Skeletal muscle tissue (tissue), 4 donors: ENCODE data around the gene CNOT6L. TPM values are rescaled to one million over a fixed set of nuclear protein-coding genes. Genes with fewer than 3 reads are reported as not detected.
A peak's percentile ranks its signal among the peaks of the same experiment; 100 is the strongest.
"Not testable (repeated sequence)": the region's sequence is repeated elsewhere in the genome, so short reads cannot be mapped to it uniquely, and the experiment has no call there.

ENCODE experiments used
- H3K27ac ChIP-seq: one replicate; pipeline ENCODE4 v1.7.0; 2013; ENCODE audit warnings: mild to moderate bottlenecking, low read depth, low read length, inconsistent platforms
- H3K27me3 ChIP-seq, 3 donors: one replicate each; pipeline ENCODE4 v1.7.0; 2013; ENCODE audit warnings: low read length in 3 of 3; ENCODE audit not compliant: control insufficient read depth in 3 of 3, insufficient read depth in 3 of 3
- H3K36me3 ChIP-seq, 3 donors: one replicate each; pipeline ENCODE4 v1.7.0; 2013; ENCODE audit warnings: low read length in 3 of 3; ENCODE audit not compliant: control insufficient read depth in 3 of 3, insufficient read depth in 3 of 3
- H3K4me1 ChIP-seq, 3 donors: one replicate each; pipeline ENCODE4 v1.7.0; 2013; ENCODE audit warnings: low read length in 3 of 3, mild to moderate bottlenecking in 3 of 3; ENCODE audit not compliant: control insufficient read depth in 3 of 3, insufficient read depth in 3 of 3
- H3K4me3 ChIP-seq, 3 donors: one replicate each; pipeline ENCODE4 v1.7.0; 2013; ENCODE audit warnings: low read length in 3 of 3
- H3K9ac ChIP-seq, 3 donors: one replicate each; pipeline ENCODE4 v1.7.0; 2013; ENCODE audit warnings: low read length in 3 of 3, mild to moderate bottlenecking in 3 of 3, moderate library complexity in 2 of 3, low read depth in 1 of 3
- H3K9me3 ChIP-seq, 3 donors: one replicate each; pipeline ENCODE4 v1.7.0; 2013; ENCODE audit warnings: low read length in 3 of 3; ENCODE audit not compliant: control insufficient read depth in 3 of 3
- total RNA-seq: library from RNA; depleted of rRNA; stranded (reverse); fragments of >200 nt; gene quantifications from one replicate; pipeline ENCODE4 v1.2.3, GENCODE V29; 2014
- donor health status: Osteomylitis.

Gene CNOT6L
- 31.3 TPM for total RNA-seq

DNA sequence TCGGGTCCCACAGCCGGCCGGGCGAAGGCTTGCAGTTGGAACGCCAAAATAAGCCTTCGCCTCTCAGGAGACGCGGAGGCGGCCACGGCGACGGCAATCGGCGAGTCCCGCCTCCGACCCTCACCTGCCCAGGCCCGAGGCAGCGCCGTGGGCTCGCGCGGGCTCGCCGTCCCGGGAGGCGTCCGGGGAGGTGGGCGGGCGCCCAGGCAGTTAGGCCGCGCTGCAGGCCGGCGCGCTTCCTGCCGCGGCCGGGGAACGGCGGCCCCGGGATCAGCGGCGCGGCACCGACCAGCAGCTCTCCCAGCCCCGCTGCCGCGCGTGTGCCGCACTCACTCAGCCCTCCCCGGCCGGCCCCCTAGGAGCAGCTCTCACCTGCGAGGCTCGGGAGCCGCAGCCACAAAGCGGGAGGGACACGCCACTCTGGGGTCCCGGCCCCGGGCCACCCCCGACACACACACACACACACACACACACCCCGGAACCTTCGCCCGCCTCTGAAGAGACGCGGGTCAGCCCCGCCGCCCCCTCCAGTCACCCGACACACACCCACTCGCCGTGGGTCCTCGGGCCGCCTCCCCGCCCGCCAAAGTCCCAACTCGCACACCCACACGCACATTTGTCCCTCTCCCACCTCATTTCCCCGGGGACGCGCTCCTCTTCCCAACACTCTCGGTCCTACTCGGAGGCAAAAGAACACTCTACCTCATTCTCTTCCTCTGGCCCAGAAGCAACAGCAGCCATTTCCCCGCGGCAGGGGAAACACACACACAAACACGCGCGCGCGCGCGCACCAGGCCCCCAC lies at the start of gene CNOT6L:
CNOT6L (minus strand) TSS at position 767 of the 802 bp plus-strand sequence; CDS start at position 707, 60 bp downstream.
- H3K4me1 ChIP-seq: peaks cover 22 to 37% (median 36%) of the 10 kb centered on the region in 3 donors
- H3K27ac ChIP-seq: peak within 1 kb of the TSS; percentile 97
- H3K9me3 ChIP-seq: no peaks in the 10 kb centered on the region
- H3K4me3 ChIP-seq: peak within 1 kb of the TSS; percentile 88 to 94 (median 91)
- H3K9ac ChIP-seq: peak within 1 kb of the TSS; percentile 95 to 98 (median 97)
- no peaks in the 10 kb centered on the region for H3K27me3 ChIP-seq
- H3K36me3 ChIP-seq: no peaks in the 10 kb centered on the region

- H3K9me3 ChIP-seq: no peaks in the 10 kb centered on the region
- no peak overlapping the region for H3K9ac ChIP-seq
- H3K27ac ChIP-seq: no peak overlapping the region
- peaks cover 0 to 21% (median 7%) of the 10 kb centered on the region in 3 donors for H3K4me1 ChIP-seq
- H3K27me3 ChIP-seq: no peaks in the 10 kb centered on the region
- no peak overlapping the region for H3K4me3 ChIP-seq
- H3K36me3 ChIP-seq: peaks cover 0 to 4% (median 0%) of the 10 kb centered on the region in 3 donors
Observed at GRCh38 chr4:77865259-77865658, 46.1 kb upstream of the CNOT6L start.

DNA sequence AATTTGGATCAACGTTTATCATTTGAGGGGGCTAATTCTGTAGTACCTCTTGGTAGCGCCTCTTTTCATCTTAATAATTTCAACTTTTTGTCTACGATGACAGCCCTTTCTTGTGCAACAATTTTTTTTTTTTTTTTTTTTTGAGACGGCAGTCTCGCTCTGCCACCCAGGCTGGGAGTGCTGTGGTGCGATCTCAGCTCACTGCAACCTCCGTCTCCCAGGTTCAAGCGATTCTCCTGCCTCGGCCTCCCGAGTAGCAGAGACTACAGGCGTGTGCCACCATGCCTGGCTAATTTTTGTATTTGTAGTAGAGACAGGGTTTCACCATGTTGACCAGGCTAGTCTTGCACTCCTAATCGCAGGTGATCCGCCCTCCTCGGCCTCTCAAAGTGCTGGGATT lies 44.2 kb upstream of the CNOT6L start:
- H3K9me3 ChIP-seq, H3K27me3 ChIP-seq, H3K36me3 ChIP-seq: not testable (repeated sequence)
- H3K27ac ChIP-seq: peak overlapping the region; percentile 96
- H3K9ac ChIP-seq: peak overlapping the region; percentile 86 to 92 (median 90)
- peak overlapping the region; percentile 94 to 95 (median 94) for H3K4me3 ChIP-seq
- peaks cover 0 to 15% (median 7%) of the 10 kb centered on the region in 3 donors for H3K4me1 ChIP-seq

GRCh38 chr4:77862478-77863216 lies 43.5 kb upstream of the CNOT6L start, which contains the start of gene MRPL1:
Gene MRPL1, plus strand, starts transcription at chr4:77862830. Its CDS starts 19 bp downstream, at chr4:77862849.
- H3K27ac ChIP-seq: peak within 1 kb of the TSS; percentile 96

GRCh38 chr4:77861495-77861894 lies 42.3 kb upstream of the CNOT6L start:
- Histone ChIP-seq H3K9ac (peak overlapping the region; percentile 86 to 92 (median 90)), H3K4me1 (peaks cover 0 to 15% (median 7%) of the 10 kb centered on the region in 3 donors), H3K36me3 (peaks cover 0 to 2% (median 0%) of the 10 kb centered on the region in 3 donors), H3K27ac (peak overlapping the region; percentile 96), H3K27me3 (no peaks in the 10 kb centered on the region), H3K9me3 (no peaks in the 10 kb centered on the region), H3K4me3 (peak overlapping the region; percentile 94 to 95 (median 94))

More at GRCh38 chr4:77862478-77863216, 43.5 kb upstream of the CNOT6L start, which contains the start of gene MRPL1:
- H3K4me3 ChIP-seq: peak within 1 kb of the TSS; percentile 94 to 95 (median 94)
- H3K36me3 ChIP-seq: peaks cover 0 to 2% (median 0%) of the 10 kb centered on the region in 3 donors
- no peaks in the 10 kb centered on the region for H3K27me3 ChIP-seq
- H3K9ac ChIP-seq: peak within 1 kb of the TSS; percentile 86 to 92 (median 90)
- H3K4me1 ChIP-seq: peaks cover 0 to 15% (median 7%) of the 10 kb centered on the region in 3 donors
- H3K9me3 ChIP-seq: no peaks in the 10 kb centered on the region

DNA sequence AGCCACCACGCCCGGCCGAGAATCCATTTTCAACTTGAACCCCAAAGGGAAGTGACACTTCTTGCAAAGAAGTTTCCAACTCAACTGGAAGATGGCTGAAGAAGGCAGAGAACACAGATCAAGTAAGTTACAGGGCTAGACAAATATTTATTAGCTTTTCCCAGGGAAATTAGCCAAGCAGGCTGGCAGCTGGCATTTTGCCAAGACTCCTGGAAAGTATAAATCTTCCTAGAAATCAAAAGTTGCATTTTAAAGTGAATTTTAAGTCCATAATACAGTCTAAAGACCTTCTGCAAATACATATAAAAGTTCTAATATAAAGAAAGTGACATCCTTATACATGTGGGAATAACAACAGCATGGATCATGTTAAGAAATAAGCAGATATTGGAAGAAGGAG lies 40.1 kb upstream of the CNOT6L start:
- no peak overlapping the region for H3K9ac ChIP-seq
- peaks cover 0 to 11% (median 7%) of the 10 kb centered on the region in 3 donors for H3K4me1 ChIP-seq
- H3K36me3 ChIP-seq: no peaks in the 10 kb centered on the region
- H3K4me3 ChIP-seq: no peak overlapping the region
- H3K27me3 ChIP-seq: no peaks in the 10 kb centered on the region
- H3K27ac ChIP-seq: no peak overlapping the region
- H3K9me3 ChIP-seq: no peaks in the 10 kb centered on the region

GRCh38 chr4:77856152-77856551 lies 37.0 kb upstream of the CNOT6L start:
- Histone ChIP-seq H3K4me3 (no peak overlapping the region), H3K9me3 (no peaks in the 10 kb centered on the region), H3K36me3 (no peaks in the 10 kb centered on the region), H3K27ac (peak overlapping the region; percentile 29), H3K4me1 (no peaks in the 10 kb centered on the region), H3K9ac (no peak overlapping the region), H3K27me3 (no peaks in the 10 kb centered on the region)

DNA sequence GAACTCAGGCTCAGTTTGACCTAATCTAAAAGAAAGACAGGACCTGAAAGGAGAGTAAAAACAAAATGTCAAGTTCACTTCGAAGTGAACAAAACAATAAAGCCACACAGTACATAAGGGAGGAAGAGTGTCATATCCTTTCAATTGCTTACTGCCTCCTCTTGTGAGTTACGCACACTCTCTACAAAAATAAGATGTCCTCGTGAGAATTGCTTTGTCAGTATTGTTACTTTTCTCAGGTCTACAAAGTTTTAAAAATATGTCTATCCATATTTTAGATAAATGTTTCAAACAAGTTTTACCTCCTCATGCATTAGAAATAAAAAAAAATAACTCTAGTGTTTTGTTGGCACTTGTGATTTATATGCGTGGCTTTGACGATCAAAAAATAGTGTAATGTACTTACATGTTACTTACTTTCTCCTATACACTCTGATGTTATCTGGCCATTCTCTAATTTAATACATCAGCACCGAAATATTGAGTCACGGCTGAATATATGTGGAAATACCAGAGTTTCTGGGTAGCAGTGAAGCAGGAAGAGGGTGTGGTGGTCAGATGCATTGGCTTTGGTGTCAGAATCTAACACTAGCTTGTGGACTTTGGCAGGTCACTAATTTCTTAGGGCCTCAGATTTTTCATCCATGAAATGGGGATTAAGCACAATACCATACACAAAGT lies 35.4 kb upstream of the CNOT6L start:
- no peaks in the 10 kb centered on the region for H3K4me1 ChIP-seq
- H3K36me3 ChIP-seq: no peaks in the 10 kb centered on the region
- no peaks in the 10 kb centered on the region for H3K9me3 ChIP-seq
- H3K4me3 ChIP-seq: no peak overlapping the region
- peak overlapping the region; percentile 71 for H3K27ac ChIP-seq
- no peaks in the 10 kb centered on the region for H3K27me3 ChIP-seq
- no peak overlapping the region for H3K9ac ChIP-seq

GRCh38 chr4:77852892-77853495 lies 33.8 kb upstream of the CNOT6L start:
- no peak overlapping the region for H3K27ac ChIP-seq

More at GRCh38 chr4:77852892-77853495, 33.8 kb upstream of the CNOT6L start:
- Histone ChIP-seq H3K36me3 (no peaks in the 10 kb centered on the region), H3K4me1 (no peaks in the 10 kb centered on the region), H3K27me3 (no peaks in the 10 kb centered on the region), H3K9ac (no peak overlapping the region), H3K9me3 (no peaks in the 10 kb centered on the region), H3K4me3 (no peak overlapping the region)
